Astrocyte of the spinal cord (primary cell): Measurements from ENCODE around the gene KRT71.

Experiments
- DNase-seq: peaks from one replicate; pipeline ENCODE4 v3.0.0; 2011; ENCODE audit warnings: low read depth, low spot score
- H3K4me3 ChIP-seq: 2 replicates; pipeline ENCODE4 v1.5.1; 2011; ENCODE audit warnings: low read depth, mild to moderate bottlenecking, low read length, moderate library complexity
- CTCF ChIP-seq: IDR thresholded peaks from 2 replicates; pipeline ENCODE4 v1.5.1; 2012; ENCODE audit warnings: low read depth, mild to moderate bottlenecking, low read length, inconsistent platforms
- in situ Hi-C: cut with HindIII; loops from 2 replicates; pipeline ENCODE4 v1.10.0; 2017; ENCODE audit warnings: low sequenced_read_pairs

Gene KRT71

GRCh38 chr12:52494518-52494917, 58.4 kb downstream of the KRT71 start:
- no peak for DNase-seq
- in situ Hi-C loops = no loop called here
- H3K4me3 ChIP-seq = no peak overlapping the region
- no peak for TF ChIP-seq CTCF

GRCh38 chr12:52494100-52494499, 58.8 kb downstream of the KRT71 start:
- H3K4me3 ChIP-seq = no peak overlapping the region
- TF ChIP-seq CTCF = no peak
- in situ Hi-C loops = no loop called here
- DNase-seq = no peak
